ENCODE results near the gene CAMK2A. TPM values are rescaled to one million over a fixed set of nuclear protein-coding genes. Genes with fewer than 3 reads are reported as not detected.

The CAMK2A gene
- total RNA-seq, 1 donor from 2014 or later = not detected

GRCh38 chr5:150184006-150184405 is 105.6 kb downstream of the CAMK2A start:
- H3K27ac Mint-ChIP-seq (ENCODE audit: unreplicated experiment) = no peak overlapping the region
- H3K9me3 Mint-ChIP-seq (ENCODE audit: unreplicated experiment) = no peaks in the 10 kb centered on the region
- no peak for DNase-seq (ENCODE audit: extremely low spot score, unreplicated experiment)
- H3K4me1 Mint-ChIP-seq (ENCODE audit: unreplicated experiment) = peaks cover 5% of the 10 kb centered on the region
- no peak overlapping the region for H3K4me3 Mint-ChIP-seq (ENCODE audit: unreplicated experiment)
- H3K36me3 Mint-ChIP-seq (ENCODE audit: unreplicated experiment) = no peaks in the 10 kb centered on the region
- peaks cover 9% of the 10 kb centered on the region for H3K27me3 Mint-ChIP-seq (ENCODE audit: unreplicated experiment)
- TF ChIP-seq, protein P1, sequence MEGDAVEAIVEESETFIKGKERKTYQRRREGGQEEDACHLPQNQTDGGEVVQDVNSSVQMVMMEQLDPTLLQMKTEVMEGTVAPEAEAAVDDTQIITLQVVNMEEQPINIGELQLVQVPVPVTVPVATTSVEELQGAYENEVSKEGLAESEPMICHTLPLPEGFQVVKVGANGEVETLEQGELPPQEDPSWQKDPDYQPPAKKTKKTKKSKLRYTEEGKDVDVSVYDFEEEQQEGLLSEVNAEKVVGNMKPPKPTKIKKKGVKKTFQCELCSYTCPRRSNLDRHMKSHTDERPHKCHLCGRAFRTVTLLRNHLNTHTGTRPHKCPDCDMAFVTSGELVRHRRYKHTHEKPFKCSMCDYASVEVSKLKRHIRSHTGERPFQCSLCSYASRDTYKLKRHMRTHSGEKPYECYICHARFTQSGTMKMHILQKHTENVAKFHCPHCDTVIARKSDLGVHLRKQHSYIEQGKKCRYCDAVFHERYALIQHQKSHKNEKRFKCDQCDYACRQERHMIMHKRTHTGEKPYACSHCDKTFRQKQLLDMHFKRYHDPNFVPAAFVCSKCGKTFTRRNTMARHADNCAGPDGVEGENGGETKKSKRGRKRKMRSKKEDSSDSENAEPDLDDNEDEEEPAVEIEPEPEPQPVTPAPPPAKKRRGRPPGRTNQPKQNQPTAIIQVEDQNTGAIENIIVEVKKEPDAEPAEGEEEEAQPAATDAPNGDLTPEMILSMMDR (IDR thresholded peaks at IDR 0.05) = no peak

DNA sequence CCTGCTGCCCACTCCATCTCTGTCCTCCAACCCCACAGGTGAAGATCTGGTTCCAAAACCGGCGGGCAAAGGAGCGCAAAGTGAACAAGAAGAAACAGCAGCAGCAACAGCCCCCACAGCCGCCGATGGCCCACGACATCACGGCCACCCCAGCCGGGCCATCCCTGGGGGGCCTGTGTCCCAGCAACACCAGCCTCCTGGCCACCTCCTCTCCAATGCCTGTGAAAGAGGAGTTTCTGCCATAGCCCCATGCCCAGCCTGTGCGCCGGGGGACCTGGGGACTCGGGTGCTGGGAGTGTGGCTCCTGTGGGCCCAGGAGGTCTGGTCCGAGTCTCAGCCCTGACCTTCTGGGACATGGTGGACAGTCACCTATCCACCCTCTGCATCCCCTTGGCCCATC is 106.1 kb downstream of the CAMK2A start:
- Mint-ChIP-seq H3K4me1 (ENCODE audit: unreplicated experiment) (peaks cover 5% of the 10 kb centered on the region), H3K9me3 (ENCODE audit: unreplicated experiment) (no peaks in the 10 kb centered on the region), H3K27ac (ENCODE audit: unreplicated experiment) (no peak overlapping the region), H3K36me3 (ENCODE audit: unreplicated experiment) (no peaks in the 10 kb centered on the region), H3K27me3 (ENCODE audit: unreplicated experiment) (peaks cover 8% of the 10 kb centered on the region), H3K4me3 (ENCODE audit: unreplicated experiment) (no peak overlapping the region)
- no peak for DNase-seq (ENCODE audit: extremely low spot score, unreplicated experiment)
- TF ChIP-seq, protein P1 (IDR thresholded peaks at IDR 0.05) = no peak

GRCh38 chr5:150182774-150183173 is 106.8 kb downstream of the CAMK2A start:
- Mint-ChIP-seq H3K27me3 (ENCODE audit: unreplicated experiment) (peaks cover 6% of the 10 kb centered on the region), H3K4me1 (ENCODE audit: unreplicated experiment) (peaks cover 5% of the 10 kb centered on the region), H3K27ac (ENCODE audit: unreplicated experiment) (no peak overlapping the region), H3K4me3 (ENCODE audit: unreplicated experiment) (no peak overlapping the region), H3K36me3 (ENCODE audit: unreplicated experiment) (no peaks in the 10 kb centered on the region), H3K9me3 (ENCODE audit: unreplicated experiment) (no peaks in the 10 kb centered on the region)
- DNase-seq (ENCODE audit: extremely low spot score, unreplicated experiment) = no peak
- TF ChIP-seq, protein P1 (IDR thresholded peaks at IDR 0.05) = no peak

GRCh38 chr5:150181766-150182545 is 107.6 kb downstream of the CAMK2A start:
- TF ChIP-seq, protein P1 (IDR thresholded peaks at IDR 0.05) = no peak
- DNase-seq (ENCODE audit: extremely low spot score, unreplicated experiment) = no peak
- H3K4me3 Mint-ChIP-seq (ENCODE audit: unreplicated experiment) = no peak overlapping the region

DNA sequence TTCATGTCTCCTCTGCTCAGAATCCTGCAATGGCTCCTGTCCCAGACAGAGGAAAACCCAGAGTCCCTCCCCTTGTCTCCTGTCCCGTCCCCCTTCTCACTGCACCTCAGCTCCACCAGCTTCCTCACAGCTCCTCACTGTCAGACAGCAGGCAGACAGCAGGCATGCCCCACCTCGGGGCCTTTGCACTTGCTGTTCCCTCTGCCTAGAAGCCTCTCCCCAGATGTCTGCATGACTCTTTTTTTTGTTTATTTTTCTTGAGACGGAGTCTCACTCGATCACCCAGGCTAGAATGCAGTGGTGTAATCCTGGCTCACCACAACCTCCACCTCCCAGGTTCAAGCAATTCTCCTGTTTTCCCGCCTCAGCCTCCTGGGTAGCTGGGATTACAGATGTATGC is 108.5 kb downstream of the CAMK2A start:
- H3K27me3 Mint-ChIP-seq (ENCODE audit: unreplicated experiment) = no peaks in the 10 kb centered on the region
- peaks cover 11% of the 10 kb centered on the region for H3K4me1 Mint-ChIP-seq (ENCODE audit: unreplicated experiment)
- H3K27ac Mint-ChIP-seq (ENCODE audit: unreplicated experiment) = no peak overlapping the region
- TF ChIP-seq, protein P1 (IDR thresholded peaks at IDR 0.05) = no peak
- H3K9me3 Mint-ChIP-seq (ENCODE audit: unreplicated experiment) = no peaks in the 10 kb centered on the region
- no peak for DNase-seq (ENCODE audit: extremely low spot score, unreplicated experiment)
- H3K4me3 Mint-ChIP-seq (ENCODE audit: unreplicated experiment) = no peak overlapping the region
- H3K36me3 Mint-ChIP-seq (ENCODE audit: unreplicated experiment) = no peaks in the 10 kb centered on the region

More at GRCh38 chr5:150181766-150182545, 107.6 kb downstream of the CAMK2A start:
- Mint-ChIP-seq H3K27me3 (ENCODE audit: unreplicated experiment) (no peaks in the 10 kb centered on the region), H3K9me3 (ENCODE audit: unreplicated experiment) (no peaks in the 10 kb centered on the region), H3K4me1 (ENCODE audit: unreplicated experiment) (peaks cover 7% of the 10 kb centered on the region), H3K27ac (ENCODE audit: unreplicated experiment) (no peak overlapping the region), H3K36me3 (ENCODE audit: unreplicated experiment) (no peaks in the 10 kb centered on the region)

Data from osteocyte (in vitro differentiated cells).